GM12875 (cell line): ENCODE data around the gene MINDY4.

Experiments
- H3K4me3 ChIP-seq: one replicate; pipeline ENCODE4 v1.5.1; 2011; ENCODE audit warnings: low read depth, low read length, control low read depth
- TF ChIP-seq, protein P1 (sequence below): IDR thresholded peaks from 2 replicates; pipeline ENCODE4 v1.5.1; 2011; ENCODE audit warnings: low read depth, mild to moderate bottlenecking, control low read depth, inconsistent platforms, low read length, moderate library complexity, borderline replicate concordance; ENCODE audit not compliant: insufficient read depth

The MINDY4 gene

DNA sequence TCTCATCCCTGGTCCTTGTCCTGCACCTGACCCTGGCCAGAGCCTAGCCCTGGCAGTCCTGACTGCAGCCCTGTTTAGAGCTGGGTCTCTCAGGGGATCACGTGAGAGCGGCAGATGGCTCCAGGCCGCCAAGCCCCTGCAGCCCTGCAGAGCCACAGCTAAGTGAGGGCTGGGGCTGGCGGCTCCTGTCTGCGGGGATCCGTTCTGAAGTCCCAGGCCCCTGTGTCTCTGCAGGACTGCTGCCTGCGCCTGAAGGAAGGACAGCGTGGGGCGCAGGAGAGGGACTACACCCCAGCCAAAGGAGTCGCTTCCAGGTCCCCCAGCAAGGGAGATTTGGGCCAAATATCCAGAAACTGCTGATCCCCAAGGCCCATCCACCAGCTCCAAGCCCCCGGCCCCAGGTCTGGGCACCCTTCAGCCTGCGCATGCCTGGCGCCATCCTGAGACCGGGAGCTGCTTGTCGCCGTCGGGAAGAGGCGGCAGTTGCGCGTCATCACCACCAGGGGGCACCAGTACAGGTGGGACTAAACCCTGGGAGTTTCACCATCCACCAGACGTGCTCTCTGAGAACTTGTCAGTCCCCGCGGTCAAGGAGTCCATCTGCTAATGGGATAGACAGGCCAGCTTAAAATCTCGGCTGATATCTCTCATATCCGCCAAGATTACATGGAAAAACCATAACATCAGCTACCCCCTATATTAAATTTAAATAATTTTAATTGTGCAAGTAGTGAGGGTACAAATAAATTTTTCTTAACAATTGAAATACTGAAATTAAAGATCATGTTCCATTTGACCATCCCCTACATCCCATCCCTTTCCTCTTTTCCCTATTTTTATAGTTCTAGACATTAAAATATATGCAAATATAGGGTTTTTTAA lies 167.5 kb downstream of the MINDY4 start:
- TF ChIP-seq, protein P1, sequence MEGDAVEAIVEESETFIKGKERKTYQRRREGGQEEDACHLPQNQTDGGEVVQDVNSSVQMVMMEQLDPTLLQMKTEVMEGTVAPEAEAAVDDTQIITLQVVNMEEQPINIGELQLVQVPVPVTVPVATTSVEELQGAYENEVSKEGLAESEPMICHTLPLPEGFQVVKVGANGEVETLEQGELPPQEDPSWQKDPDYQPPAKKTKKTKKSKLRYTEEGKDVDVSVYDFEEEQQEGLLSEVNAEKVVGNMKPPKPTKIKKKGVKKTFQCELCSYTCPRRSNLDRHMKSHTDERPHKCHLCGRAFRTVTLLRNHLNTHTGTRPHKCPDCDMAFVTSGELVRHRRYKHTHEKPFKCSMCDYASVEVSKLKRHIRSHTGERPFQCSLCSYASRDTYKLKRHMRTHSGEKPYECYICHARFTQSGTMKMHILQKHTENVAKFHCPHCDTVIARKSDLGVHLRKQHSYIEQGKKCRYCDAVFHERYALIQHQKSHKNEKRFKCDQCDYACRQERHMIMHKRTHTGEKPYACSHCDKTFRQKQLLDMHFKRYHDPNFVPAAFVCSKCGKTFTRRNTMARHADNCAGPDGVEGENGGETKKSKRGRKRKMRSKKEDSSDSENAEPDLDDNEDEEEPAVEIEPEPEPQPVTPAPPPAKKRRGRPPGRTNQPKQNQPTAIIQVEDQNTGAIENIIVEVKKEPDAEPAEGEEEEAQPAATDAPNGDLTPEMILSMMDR, result peak; percentile 99
- no peak overlapping the region for H3K4me3 ChIP-seq

DNA sequence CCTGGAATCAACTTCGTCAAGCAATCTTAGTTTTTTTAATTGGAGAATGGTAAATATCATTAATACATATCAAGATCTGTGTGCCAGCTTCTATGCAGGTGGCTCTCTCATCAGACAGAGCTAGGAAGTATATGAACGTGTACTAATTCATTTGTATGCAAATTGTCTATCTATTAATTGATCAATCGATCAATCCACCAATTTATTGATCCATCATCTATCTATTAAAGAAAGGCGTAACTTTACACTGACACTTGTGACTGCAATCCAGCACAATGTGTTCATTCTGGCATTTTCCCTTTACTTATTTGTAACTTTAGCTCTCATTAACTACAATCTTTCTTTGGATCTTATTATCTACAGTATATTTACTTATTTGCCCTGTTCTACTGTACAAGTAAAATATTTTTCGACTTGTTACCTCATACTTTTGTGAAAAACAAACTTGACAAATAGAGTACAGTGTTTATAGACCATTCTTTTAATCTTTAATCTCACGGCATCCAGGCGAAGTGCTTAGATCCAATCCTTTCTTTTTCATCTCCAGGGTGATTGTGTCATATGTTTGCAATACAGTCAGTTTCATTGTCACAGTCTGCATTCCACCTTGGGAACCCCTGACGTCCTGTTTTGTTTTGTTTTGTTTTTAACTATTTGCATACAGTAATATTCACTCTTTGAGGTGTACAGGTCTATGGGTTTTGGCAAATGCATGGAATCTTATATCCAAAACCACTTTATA lies 170.5 kb downstream of the MINDY4 start:
- TF ChIP-seq, protein P1, result no peak
- no peak overlapping the region for H3K4me3 ChIP-seq
